GM12875 (cell line): Measurements from ENCODE around the gene GALNT5.

Experiments
- H3K4me3 ChIP-seq: one replicate; pipeline ENCODE4 v1.5.1; 2011; ENCODE audit warnings: low read depth, low read length, control low read depth
- CTCF ChIP-seq: IDR thresholded peaks from 2 replicates; pipeline ENCODE4 v1.5.1; 2011; ENCODE audit warnings: low read depth, mild to moderate bottlenecking, control low read depth, inconsistent platforms, low read length, moderate library complexity, borderline replicate concordance; ENCODE audit not compliant: insufficient read depth

The GALNT5 gene

GRCh38 chr2:157238296-157238695 lies 19.2 kb upstream of the GALNT5 start:
- H3K4me3 ChIP-seq = no peak overlapping the region
- TF ChIP-seq CTCF = no peak

GRCh38 chr2:157244691-157245090 lies 12.8 kb upstream of the GALNT5 start:
- no peak overlapping the region for H3K4me3 ChIP-seq
- TF ChIP-seq CTCF = no peak

GRCh38 chr2:157245144-157245840 lies 12.2 kb upstream of the GALNT5 start:
- no peak for TF ChIP-seq CTCF

GRCh38 chr2:157245846-157246764 lies 11.4 kb upstream of the GALNT5 start:
- no peak for TF ChIP-seq CTCF
- H3K4me3 ChIP-seq = no peak overlapping the region

More at GRCh38 chr2:157245144-157245840, 12.2 kb upstream of the GALNT5 start:
- H3K4me3 ChIP-seq = no peak overlapping the region

GRCh38 chr2:157246765-157247407 lies 10.6 kb upstream of the GALNT5 start:
- no peak overlapping the region for H3K4me3 ChIP-seq

GRCh38 chr2:157250836-157251235 lies 6.7 kb upstream of the GALNT5 start:
- no peak overlapping the region for H3K4me3 ChIP-seq
- no peak for TF ChIP-seq CTCF

More at GRCh38 chr2:157246765-157247407, 10.6 kb upstream of the GALNT5 start:
- no peak for TF ChIP-seq CTCF
